ENCODE results near the gene MNDA.

Gene MNDA

GRCh38 chr1:158833264-158833663 lies 2.1 kb downstream of the MNDA start:
- Histone ChIP-seq H3K27ac (ENCODE audit: low read depth, low read length) (no peak overlapping the region), H3K9me2 (replicated peaks; ENCODE audit: control insufficient read depth, low read length) (no peaks in the 10 kb centered on the region), H3K9me3 (ENCODE audit: control insufficient read depth, insufficient read depth, low read length) (peaks cover 2% of the 10 kb centered on the region; the same call in 1 of the 2 replicates), H3K36me3 (ENCODE audit: control insufficient read depth, low read length) (no peaks in the 10 kb centered on the region), H3K79me2 (ENCODE audit: control insufficient read depth, low read length) (no peaks in the 10 kb centered on the region), H3K4me2 (ENCODE audit: low read length) (no peak overlapping the region), H3K4me1 (ENCODE audit: control insufficient read depth, low read length) (no peaks in the 10 kb centered on the region), H4K20me1 (ENCODE audit: control insufficient read depth, insufficient read depth, low read depth, low read length) (no peaks in the 10 kb centered on the region), H3F3A (ENCODE audit: control insufficient read depth, insufficient read depth) (no peaks in the 10 kb centered on the region), H3K27me3 (ENCODE audit: control insufficient read depth, low read length) (0 out of 2 replicates have a peak, but pooled peaks cover under 1% of the 10 kb centered on the region), H3K4me3 (ENCODE audit: low read length) (no peak overlapping the region)
- TF ChIP-seq EZH2phosphoT487 (IDR thresholded peaks at IDR 0.05; ENCODE audit: borderline replicate concordance, low read length): no peak
- no peak for TF ChIP-seq CTCF (IDR thresholded peaks at IDR 0.05; ENCODE audit: low read depth, low read length, poor library complexity, severe bottlenecking)

- Histone ChIP-seq H3K27me3 (ENCODE audit: control insufficient read depth, low read length) (0 out of 2 replicates have a peak, but pooled peaks cover 2% of the 10 kb centered on the region), H3K4me1 (ENCODE audit: control insufficient read depth, low read length) (no peaks in the 10 kb centered on the region), H3K36me3 (ENCODE audit: control insufficient read depth, low read length) (no peaks in the 10 kb centered on the region), H3K79me2 (ENCODE audit: control insufficient read depth, low read length) (no peaks in the 10 kb centered on the region), H3K4me3 (ENCODE audit: low read length) (no peak overlapping the region), H3K27ac (ENCODE audit: low read depth, low read length) (no peak overlapping the region), H3K9me3 (ENCODE audit: control insufficient read depth, insufficient read depth, low read length) (no peaks in the 10 kb centered on the region), H3F3A (ENCODE audit: control insufficient read depth, insufficient read depth) (no peaks in the 10 kb centered on the region), H3K9me2 (replicated peaks; ENCODE audit: control insufficient read depth, low read length) (no peaks in the 10 kb centered on the region), H3K4me2 (ENCODE audit: low read length) (no peak overlapping the region), H4K20me1 (ENCODE audit: control insufficient read depth, insufficient read depth, low read depth, low read length) (no peaks in the 10 kb centered on the region)
- TF ChIP-seq EZH2phosphoT487 (IDR thresholded peaks at IDR 0.05; ENCODE audit: borderline replicate concordance, low read length) (no peak), CTCF (IDR thresholded peaks at IDR 0.05; ENCODE audit: low read depth, low read length, poor library complexity, severe bottlenecking) (no peak)
These were observed 4.9 kb downstream of the MNDA start for GRCh38 chr1:158836038-158836437.

- TF ChIP-seq EZH2phosphoT487 (IDR thresholded peaks at IDR 0.05; ENCODE audit: borderline replicate concordance, low read length) (no peak), CTCF (IDR thresholded peaks at IDR 0.05; ENCODE audit: low read depth, low read length, poor library complexity, severe bottlenecking) (no peak)
These were observed 7.5 kb downstream of the MNDA start for GRCh38 chr1:158838660-158839059.

More at GRCh38 chr1:158838660-158839059, 7.5 kb downstream of the MNDA start:
- no peak overlapping the region for H3K4me3 ChIP-seq (ENCODE audit: low read length)
- H4K20me1 ChIP-seq (ENCODE audit: control insufficient read depth, insufficient read depth, low read depth, low read length): no peaks in the 10 kb centered on the region
- no peaks in the 10 kb centered on the region for H3K36me3 ChIP-seq (ENCODE audit: control insufficient read depth, low read length)
- H3K4me2 ChIP-seq (ENCODE audit: low read length): no peak overlapping the region
- 0 out of 2 replicates have a peak, but pooled peaks cover 2% of the 10 kb centered on the region for H3K27me3 ChIP-seq (ENCODE audit: control insufficient read depth, low read length)
- H3F3A ChIP-seq (ENCODE audit: control insufficient read depth, insufficient read depth): no peaks in the 10 kb centered on the region
- no peaks in the 10 kb centered on the region for H3K79me2 ChIP-seq (ENCODE audit: control insufficient read depth, low read length)
- H3K9me2 ChIP-seq (replicated peaks; ENCODE audit: control insufficient read depth, low read length): no peaks in the 10 kb centered on the region
- no peaks in the 10 kb centered on the region for H3K4me1 ChIP-seq (ENCODE audit: control insufficient read depth, low read length)
- no peak overlapping the region for H3K27ac ChIP-seq (ENCODE audit: low read depth, low read length)
- H3K9me3 ChIP-seq (ENCODE audit: control insufficient read depth, insufficient read depth, low read length): no peaks in the 10 kb centered on the region

Data from DOHH2 (cell line).